ENCODE results near the gene POFUT1.

The POFUT1 gene

DNA sequence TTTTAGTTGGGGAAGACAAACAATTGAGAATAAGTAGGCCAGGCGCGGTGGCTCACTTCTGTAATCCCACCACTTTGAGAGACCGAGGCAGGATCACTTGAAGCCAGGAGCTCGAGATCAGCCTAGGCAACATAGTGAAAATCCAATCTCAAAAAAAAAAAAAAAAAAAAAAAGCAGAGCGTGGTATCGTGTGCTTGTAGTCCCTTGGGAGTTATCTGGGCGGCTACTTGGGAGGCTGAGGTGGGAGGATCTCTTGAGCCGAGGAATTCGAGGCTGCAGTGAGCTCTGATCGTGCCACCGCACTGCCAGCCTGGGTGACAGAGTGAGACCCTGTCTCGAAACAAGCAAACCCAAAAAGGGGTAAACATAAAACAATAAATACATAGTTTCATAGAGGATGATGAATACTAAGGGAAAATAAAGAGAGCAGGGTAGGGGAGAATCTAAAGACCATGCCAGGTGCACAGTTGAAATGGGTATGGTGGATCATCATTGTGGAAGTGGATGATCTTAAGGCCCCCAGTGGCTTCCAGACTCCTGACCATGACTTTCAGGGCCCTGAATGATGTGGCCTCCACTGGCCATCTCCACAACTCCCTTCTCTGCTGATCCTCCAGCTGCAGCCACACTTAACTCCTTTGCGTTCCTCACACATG, 947 bp downstream of the POFUT1 start:
- no peak for DNase-seq

DNA sequence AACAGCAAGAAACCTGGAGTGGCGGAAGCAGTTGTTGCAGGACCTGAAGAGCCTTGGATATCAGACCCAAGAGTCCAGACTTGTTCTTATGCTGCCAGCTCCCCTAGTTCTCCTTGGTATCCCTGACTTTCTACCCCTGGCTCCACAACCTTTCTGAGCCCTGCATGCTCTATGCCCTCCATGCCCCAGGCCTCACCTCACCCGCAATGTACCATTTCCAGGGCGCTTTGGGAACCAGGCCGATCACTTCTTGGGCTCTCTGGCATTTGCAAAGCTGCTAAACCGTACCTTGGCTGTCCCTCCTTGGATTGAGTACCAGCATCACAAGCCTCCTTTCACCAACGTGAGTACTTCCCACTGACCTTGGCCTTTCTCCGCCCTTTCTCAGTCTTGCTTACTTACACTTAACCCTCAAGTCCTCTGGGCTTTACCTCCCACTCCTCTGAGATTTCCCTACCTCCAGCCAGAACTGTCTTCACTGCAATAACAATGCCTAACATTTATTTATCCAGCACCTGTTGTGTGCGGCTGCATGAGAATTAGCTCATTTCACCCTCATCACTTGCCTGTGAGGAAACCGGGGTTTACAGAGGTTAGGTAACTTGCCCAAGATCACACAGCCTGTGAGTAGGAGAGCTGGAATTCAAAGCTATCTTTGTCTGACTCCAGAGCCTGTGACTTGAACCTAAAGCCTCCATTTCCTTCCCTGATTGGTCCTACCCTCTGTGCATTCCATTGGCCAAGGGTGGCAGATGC, 2.3 kb downstream of the POFUT1 start:
- DNase-seq, result no peak

DNA sequence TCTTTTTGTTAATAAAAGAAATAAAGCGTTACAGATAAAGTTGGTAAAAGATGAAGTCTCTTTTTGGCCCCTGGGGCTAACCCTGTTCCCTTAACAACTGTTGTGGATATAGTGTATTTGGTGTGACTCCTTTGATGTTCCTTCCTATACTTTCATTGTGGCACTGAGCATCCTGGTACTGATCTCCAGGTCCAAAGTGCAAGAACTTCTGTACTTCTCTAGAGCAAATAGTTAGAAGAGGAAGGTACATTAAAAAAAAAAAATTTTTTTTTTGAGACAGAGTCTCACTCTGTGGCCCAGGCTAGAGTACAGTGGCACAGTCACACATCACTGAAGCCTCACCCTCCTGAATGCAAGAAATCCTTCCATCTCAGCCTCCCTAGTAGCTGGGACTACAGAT, 6.2 kb downstream of the POFUT1 start:
- no peak for DNase-seq

DNA sequence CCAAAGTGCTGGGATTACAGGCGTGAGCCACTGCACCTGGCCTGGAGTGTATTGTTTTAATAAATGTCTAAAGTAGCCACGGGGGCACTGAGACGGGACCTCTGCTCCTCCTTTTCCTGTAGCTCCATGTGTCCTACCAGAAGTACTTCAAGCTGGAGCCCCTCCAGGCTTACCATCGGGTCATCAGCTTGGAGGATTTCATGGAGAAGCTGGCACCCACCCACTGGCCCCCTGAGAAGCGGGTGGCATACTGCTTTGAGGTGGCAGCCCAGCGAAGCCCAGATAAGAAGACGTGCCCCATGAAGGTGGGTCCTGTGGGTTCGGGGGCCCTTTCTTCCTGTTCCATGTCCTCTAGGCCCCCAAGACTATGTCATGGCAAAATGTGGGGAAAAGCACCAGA, 7.5 kb downstream of the POFUT1 start:
- no peak for DNase-seq

DNA sequence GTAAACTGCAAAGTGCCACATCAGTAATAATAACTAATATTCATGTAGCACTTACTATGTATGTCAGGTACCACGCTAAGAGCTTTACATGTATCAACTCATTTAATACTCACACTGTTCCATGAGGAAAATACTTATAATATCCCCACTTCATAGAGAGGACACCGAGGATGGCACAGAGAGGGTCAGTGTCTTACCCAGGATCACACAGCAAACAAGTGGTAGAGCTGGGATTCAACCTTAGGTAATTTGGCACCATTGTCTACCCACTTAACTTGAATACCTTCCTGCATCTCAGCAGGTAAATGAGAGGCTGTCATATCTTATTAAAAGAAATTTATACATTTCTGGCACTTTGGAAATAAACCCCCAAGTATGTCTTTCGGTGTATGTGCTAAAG, 8.0 kb downstream of the POFUT1 start:
- no peak for DNase-seq

DNA sequence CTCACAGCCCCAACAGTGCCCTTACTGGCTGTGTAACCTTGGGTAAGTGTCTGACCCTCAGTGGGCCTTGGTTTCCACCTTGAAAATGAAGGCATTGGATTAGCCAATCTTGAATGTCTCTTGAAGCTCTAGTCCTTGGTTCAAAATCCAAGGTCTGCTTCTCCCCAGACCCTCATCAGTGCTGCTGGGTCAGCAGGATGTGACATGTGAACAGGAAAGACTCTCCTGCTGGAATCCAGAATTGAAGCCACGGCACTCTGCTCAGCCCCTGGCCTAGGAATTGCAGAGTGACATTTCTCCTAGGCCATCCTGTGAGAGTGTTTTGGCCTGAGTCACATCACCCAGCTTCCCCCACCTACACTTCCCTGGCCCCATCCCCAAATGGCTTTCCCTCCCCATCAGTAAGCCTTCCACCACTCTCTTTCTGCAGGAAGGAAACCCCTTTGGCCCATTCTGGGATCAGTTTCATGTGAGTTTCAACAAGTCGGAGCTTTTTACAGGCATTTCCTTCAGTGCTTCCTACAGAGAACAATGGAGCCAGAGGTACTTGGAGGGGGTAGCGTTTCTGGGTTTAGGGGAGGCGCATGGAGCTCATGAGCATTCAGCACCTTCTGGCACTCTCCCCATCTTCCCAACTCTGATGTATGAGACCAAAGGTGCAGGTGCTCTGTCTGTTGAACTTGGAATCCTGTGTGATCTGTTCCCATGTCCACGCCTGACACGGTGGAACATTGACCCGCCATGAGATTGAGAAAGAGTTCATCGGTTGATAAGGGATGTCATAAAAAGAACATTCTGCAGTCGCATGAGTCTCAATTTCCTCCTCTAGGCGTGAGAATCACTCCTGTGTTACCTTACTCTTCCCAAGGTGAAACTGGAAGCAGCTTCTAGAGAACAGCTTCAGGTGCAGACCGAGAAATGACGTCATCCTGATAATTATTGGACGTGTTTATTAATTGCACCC, 8.8 kb downstream of the POFUT1 start:
- no peak for DNase-seq

DNA sequence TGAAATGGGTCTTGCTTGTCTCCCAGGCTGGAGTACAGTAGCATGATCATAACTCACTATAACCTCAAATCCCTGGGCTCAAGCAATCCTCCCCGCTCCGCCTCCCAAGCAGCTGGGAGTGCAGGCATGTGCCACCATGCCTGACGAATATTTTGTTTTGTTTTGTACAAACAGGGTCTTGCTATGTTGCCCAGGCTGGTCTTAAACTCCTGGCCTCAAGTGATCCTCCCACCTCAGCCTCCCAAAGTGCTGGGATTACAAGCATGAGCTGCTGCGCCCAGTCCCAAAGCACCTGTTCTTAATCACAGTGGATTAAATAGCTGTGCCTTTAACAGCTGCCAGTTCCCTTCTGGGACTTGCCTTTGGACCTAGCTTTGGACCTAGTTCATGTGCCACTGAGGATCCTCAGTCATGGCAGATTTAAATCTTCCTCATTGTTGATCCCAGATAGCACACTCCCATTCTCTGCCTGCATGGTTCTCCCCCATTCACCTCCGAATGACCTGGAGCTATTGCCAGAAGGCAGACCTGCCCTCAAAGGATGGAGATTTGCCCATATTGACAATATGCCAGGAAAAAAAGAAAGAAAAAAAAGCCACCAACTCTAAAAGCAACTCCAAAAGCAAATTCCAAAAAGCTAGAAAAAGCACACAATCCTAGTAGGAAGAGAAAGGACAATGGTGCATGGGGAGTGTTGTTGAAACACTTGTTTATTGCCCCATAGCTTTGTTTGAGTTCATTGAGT, 10.6 kb downstream of the POFUT1 start:
- no peak for DNase-seq

DNA sequence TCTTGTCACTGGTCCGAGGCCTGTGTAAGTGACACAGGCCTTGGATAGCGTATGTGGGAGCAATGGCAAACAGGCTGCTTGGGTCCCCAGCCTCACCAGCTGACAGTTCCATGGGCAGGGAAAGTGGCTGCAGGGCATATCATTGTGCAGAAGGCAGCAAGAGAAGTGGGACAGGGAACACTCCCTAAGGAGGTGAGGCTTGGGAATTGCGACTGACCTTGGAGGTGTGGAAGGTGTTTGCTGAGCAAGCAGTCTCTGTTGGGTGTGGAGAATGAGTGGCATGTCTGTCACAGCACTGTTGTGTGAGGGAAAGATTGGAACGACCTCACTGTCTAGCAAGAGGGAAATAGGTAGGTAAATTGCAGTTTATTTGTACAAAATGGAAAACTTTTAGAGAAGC, 16.8 kb downstream of the POFUT1 start:
- DNase-seq, result no peak

DNA sequence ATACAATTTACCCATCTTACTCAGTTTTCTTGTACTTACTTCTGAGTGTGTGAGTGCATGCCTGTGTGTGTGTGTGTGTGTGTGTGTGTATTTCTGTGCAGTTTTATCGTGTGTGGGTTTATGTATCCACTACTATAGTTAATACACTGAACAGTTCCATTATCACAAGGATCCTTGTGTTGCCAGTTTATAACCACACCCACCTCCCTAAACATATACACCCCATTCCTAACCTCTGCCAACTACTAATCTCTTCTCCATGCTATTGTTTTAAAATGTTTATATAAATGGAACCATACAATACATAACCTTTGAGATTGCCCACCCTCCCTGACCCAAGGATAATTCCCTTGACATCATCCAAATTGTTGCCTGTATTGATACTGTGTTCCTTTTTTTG, 18.7 kb downstream of the POFUT1 start:
- DNase-seq, result no peak

DNA sequence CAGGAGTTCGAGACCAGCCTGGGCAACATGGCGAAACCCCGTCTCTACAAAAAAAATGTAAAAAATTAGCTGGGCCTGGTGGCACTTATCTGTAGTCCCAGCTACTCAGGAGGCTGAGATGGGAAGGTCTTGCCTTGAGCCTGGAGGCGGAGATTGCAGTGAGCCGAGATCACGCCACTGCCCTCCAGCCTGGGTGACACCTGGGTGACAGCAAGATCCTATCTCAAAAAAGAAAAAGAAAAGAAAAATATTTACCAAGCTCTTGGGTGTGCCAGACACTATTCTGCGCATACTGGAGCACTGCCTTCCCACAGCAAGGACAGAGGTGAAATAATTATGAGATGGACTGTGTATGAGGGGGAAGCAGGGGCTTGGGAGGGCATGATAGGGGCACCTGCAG, 19.6 kb downstream of the POFUT1 start:
- DNase-seq, result no peak

DNA sequence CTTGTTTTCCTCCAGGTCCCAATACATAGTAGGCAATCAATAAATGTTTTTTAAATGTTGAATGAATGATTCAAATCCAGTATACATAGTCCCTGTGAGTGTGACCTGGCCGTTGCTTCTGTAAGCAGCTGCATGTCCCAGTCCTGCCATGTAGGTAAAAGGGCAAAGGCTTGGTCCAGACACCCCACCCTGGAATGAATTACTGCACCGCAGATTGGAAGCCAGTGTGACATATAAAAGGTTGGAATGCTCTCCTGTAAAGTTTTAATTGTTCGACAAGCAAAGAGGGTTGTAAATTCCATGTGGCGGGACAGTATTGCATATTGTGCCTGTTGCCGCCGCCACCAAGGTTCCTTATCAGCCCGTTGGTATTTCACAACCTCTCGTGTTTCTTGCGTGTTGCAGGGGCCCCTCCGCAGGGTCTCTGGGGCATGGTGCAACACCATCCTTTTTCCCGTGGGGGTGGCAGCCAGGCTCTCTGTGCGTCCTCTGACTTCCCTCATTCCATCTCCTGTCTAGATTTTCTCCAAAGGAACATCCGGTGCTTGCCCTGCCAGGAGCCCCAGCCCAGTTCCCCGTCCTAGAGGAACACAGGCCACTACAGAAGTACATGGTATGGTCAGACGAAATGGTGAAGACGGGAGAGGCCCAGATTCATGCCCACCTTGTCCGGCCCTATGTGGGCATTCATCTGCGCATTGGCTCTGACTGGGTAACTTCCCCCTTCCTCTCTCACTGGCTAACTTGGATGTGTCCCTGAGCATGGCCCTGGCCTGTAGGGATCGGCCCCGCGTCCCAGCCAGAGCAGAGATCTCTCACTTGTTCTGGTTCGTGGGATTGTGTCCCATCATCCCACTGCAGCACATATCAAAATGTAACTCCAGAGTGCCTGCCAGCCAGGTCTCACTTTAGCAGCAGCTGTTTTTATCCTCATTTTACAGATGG, 20.3 kb downstream of the POFUT1 start:
- DNase-seq, result no peak

DNA sequence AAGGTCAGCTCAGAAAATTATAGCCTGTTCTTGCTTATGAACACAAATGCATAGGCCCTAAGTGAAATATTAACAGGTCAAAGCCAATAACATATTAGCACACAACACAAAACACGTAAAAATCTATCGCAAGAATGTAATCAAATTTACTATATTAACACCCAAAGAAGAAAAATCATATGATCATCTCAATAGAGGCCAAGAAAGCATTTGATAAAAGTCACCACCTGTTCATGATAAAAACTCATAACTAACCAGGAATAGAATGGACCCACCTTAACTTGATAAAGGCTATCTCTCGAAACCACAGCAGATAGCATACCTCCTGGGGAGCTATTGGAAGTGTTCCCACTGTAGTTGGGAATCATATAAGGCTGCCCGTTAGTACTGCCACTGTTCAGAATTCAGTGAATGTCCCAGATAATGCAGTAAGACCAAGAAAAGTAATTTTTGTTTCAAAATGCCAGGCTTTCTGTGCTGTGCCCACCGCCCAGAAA, 21.6 kb downstream of the POFUT1 start:
- no peak for DNase-seq

DNA sequence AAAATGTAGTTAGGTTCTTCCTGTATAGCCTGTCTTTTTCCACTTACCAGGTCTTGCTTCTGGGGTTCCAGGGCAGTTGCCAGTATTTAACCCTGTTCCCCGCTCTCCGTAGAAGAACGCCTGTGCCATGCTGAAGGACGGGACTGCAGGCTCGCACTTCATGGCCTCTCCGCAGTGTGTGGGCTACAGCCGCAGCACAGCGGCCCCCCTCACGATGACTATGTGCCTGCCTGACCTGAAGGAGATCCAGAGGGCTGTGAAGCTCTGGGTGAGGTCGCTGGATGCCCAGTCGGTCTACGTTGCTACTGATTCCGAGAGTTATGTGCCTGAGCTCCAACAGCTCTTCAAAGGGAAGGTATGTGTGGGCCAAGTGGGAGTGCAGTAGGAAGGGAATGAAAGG, 23.0 kb downstream of the POFUT1 start:
- DNase-seq, result no peak

DNA sequence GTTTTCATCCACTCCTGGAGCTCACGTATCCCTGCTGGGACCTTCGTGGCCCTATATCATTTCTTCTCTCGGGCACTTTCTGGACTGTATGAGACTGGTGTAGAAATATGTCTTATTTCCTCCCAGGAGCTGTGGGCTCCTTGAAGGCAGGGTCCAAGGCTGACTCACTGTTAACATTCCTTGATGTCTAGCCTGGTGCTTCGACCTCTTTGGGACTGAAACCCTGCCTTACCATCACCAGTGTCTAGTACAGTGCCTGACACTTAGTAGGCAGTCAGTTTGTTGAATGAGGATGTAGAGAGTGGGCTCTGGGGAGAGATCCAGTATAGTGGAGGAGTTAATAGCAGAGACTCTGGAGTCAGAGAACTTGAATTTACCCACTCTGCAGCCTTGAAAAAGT, 23.6 kb downstream of the POFUT1 start:
- DNase-seq, result no peak

DNA sequence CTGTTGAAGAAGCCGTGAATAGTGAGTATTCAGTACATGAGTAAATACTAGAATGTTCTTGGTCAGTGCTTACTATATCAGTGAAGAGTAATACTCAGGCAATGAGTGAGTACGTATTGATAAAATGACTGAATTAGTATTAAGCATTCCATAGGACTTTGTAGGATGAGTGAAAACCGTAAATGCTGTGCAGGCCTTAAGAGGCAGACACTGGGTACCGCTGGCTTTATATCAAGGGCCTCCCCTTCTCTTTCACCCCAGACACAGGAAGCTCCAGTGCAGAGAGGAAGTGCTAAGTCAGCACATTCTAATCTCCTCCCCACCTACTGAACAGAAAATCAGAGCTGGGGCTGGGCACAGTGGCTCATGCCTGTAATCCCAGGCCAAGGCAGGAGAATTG, 24.2 kb downstream of the POFUT1 start:
- no peak for DNase-seq

DNA sequence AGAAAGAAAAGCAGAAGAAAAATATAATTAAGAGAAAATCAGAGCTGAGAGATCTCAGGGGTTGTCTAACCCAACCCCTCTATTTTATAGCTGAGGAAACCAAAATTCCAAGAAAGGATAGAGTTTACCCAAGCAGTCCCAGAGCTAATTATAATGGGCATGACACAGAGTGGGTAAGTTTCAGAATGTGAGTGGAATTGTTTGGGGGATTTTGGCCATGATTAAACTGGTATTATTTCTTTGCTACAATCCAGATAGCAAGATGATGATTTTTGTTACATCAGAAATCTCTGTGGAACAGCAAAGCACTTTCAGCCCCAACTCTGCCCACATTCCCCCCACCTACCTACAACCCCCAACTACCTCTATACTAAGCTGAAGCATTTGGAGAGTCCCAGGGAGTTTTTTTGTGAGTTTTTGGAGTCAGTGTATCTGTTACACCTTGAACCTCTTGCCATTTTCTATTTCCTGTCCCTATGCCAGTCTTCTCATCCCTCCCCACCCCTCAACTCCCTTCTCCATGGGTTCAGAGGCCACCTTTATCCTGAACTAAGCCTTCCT, 24.7 kb downstream of the POFUT1 start:
- no peak for DNase-seq

DNA sequence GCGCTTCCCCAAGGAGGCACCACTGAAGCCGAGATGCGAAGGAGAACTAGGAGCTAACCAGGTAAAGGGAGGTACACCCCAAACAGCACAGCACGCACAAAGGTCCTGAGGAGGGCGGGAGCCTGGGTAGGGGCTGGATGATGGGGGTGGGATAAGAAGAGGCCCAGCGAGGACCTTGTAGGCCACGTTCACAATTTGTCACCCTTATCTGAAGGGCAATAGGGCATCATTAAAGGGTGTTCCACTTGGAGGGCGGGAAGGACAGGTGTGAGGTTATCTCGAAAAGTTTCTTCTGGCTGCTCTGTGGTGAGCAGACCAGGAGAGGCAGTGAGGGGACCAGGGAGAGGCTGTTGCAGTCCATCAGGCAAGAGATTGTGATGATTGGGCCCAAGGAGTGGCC, 25.6 kb downstream of the POFUT1 start:
- no peak for DNase-seq

DNA sequence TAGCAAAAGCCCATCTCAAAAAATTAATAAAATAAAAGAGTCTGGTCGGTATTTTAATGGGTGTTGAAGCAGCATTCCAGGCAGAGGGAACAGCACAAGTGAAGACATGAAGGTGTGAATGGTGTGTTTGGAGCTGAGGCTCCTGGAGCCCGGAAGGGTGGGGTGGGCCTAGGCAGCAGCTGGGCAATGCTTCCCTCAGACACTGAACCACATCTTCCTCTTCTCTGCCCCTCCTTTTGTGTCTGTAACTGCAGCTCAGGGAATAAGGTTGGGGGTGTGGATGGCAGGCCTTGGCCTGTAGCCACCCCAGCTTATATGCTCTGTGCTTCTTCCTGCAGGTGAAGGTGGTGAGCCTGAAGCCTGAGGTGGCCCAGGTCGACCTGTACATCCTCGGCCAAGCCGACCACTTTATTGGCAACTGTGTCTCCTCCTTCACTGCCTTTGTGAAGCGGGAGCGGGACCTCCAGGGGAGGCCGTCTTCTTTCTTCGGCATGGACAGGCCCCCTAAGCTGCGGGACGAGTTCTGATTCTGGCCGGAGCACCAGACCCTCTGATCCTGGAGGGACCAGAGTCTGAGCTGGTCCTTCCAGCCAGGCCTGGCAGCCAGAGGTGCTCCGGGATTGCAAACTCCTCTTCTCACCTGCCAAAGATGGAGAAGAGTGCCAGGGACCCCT, 26.6 kb downstream of the POFUT1 start:
- DNase-seq, result no peak

DNA sequence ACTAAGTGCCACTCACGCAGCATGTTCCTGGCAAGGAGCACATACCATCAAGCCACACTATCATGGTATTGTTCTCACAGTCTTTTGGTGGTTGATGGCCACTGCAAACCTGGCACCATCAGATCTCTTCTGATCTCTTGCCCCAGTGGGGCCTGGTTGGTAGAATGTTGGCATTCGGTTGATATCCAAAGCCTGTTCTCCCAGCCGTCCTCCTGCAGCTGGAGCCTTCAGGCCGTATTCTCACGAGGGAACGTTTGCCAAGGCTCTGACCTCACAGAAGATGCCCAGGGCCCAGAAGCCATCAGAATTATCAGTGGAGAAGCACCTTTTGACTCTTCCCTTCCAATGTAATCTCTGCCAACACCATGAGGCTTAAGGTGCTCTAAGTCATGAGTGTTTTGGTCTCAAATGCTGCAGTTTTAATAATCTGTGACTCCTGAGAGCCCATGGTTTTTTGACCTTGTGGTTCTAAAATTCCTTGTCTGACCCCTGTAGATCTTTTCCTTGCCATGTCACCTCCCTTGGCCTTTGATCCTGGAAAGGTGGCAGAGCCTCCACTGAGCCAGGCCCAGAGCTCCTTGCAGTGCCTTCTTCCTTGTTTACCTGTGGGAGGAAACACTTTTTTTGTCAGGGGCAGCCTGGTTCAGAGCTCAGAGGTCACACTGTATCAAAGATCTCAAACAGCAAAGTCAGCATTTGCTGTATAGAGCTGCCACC, 27.8 kb downstream of the POFUT1 start:
- no peak for DNase-seq

DNA sequence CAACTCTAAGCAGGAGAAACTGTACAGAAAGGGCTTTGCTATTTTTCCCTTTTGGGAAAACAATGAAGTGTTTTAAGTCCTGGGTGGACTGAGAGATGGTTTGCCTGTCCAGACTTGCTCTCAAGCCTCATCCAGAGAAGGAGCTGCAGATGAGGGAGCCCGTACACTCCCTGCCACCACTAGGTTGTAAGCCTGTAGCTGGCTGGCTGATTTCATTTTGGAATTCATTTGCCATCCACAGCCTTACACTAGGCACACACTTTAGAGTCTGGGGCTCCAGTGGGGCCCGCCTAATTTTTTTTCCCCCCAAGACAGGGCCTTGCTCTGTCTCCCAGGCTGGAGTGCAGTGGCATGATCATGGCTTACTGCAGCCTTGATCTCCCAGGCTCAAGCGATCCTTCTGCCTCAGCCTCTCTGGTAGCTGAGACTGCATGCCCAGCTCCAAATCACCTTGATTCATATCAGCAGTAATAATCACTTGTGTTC, 28.4 kb downstream of the POFUT1 start:
- DNase-seq, result no peak

All from NCI-H187 treated with DMSO at 0.1 percent for 48 hours (cell line).